Neural progenitor cell (in vitro differentiated cells): ENCODE data around the gene SIPA1L3. TPM values are rescaled to one million over a fixed set of nuclear protein-coding genes. Genes with fewer than 3 reads are reported as not detected.

Experiments
- DNase-seq: peaks from one replicate; pipeline ENCODE4 v3.0.0-alpha.2; 2016; ENCODE audit warnings: low spot score
- H2AFZ ChIP-seq: fragments of 200-600 bp; sonication (generic); replicated peaks from 2 replicates; pipeline ENCODE4 v1.6.1; 2016; ENCODE audit warnings: antibody characterized with exemption
- H3F3A ChIP-seq: fragments of 200-600 bp; sonication (generic); 2 replicates; pipeline ENCODE4 v1.6.1; 2016; ENCODE audit warnings: antibody characterized with exemption, low read depth
- H3K27ac ChIP-seq: fragments of 200-600 bp; sonication (generic); 2 replicates; pipeline ENCODE4 v1.5.1; 2016; ENCODE audit warnings: mild to moderate bottlenecking
- H3K27me3 ChIP-seq: fragments of 200-600 bp; sonication (generic); 2 replicates; pipeline ENCODE4 v1.6.1; 2016; ENCODE audit warnings: mild to moderate bottlenecking, moderate library complexity
- H3K36me3 ChIP-seq: fragments of 200-600 bp; sonication (generic); 2 replicates; pipeline ENCODE4 v1.5.1; 2016
- H3K4me1 ChIP-seq: fragments of 200-600 bp; sonication (generic); 2 replicates; pipeline ENCODE4 v1.6.1; 2016; ENCODE audit warnings: mixed run types
- H3K4me2 ChIP-seq: fragments of 200-600 bp; sonication (generic); 2 replicates; pipeline ENCODE4 v1.6.1; 2016
- H3K4me3 ChIP-seq: fragments of 200-600 bp; sonication (generic); 2 replicates; pipeline ENCODE4 v1.5.1; 2016
- H3K79me2 ChIP-seq: fragments of 200-600 bp; sonication (generic); 2 replicates; pipeline ENCODE4 v1.6.1; 2016; ENCODE audit warnings: low read depth
- H3K9ac ChIP-seq: fragments of 200-600 bp; sonication (generic); 2 replicates; pipeline ENCODE4 v1.6.1; 2016
- H3K9me3 ChIP-seq: fragments of 200-600 bp; sonication (generic); 2 replicates; pipeline ENCODE4 v1.5.1; 2016; ENCODE audit warnings: low read depth
- H4K20me1 ChIP-seq: fragments of 200-600 bp; sonication (generic); 2 replicates; pipeline ENCODE4 v1.6.1; 2016; ENCODE audit warnings: low read depth
- H3K27ac Mint-ChIP-seq: 3 replicates; pipeline ENCODE4 v1.8.0; 2021; ENCODE audit warnings: mixed read lengths
- H3K27me3 Mint-ChIP-seq: 2 replicates; pipeline ENCODE4 v1.8.0; 2022; ENCODE audit warnings: low read depth, mild to moderate bottlenecking, inconsistent platforms, moderate library complexity, mixed read lengths; ENCODE audit not compliant: insufficient read depth
- H3K36me3 Mint-ChIP-seq: 3 replicates; pipeline ENCODE4 v1.8.0; 2021; ENCODE audit warnings: mixed read lengths
- H3K4me1 Mint-ChIP-seq: 3 replicates; pipeline ENCODE4 v1.8.0; 2021; ENCODE audit warnings: mixed read lengths
- H3K4me3 Mint-ChIP-seq: 3 replicates; pipeline ENCODE4 v1.8.0; 2021; ENCODE audit warnings: mild to moderate bottlenecking, moderate library complexity, mixed read lengths
- H3K9me3 Mint-ChIP-seq: 3 replicates; pipeline ENCODE4 v1.8.0; 2020; ENCODE audit warnings: mixed read lengths
- EZH2 ChIP-seq: fragments of 200-600 bp; sonication (generic); IDR thresholded peaks from 2 replicates; pipeline ENCODE4 v1.6.1; 2017; ENCODE audit warnings: antibody characterized with exemption, mild to moderate bottlenecking, moderate library complexity
- EZH2phosphoT487 ChIP-seq: fragments of 200-600 bp; sonication (generic); IDR thresholded peaks from 2 replicates; pipeline ENCODE4 v1.6.1; 2017; ENCODE audit warnings: antibody characterized with exemption
- total RNA-seq: library from RNA; depleted of rRNA; stranded (reverse); fragments of >200 nt; gene quantifications from 2 replicates; pipeline ENCODE4 v1.2.3, GENCODE V29; 2015; ENCODE audit warnings: low replicate concordance
- TF ChIP-seq, protein P1 (sequence below): fragments of 200-600 bp; sonication (generic); IDR thresholded peaks from 2 replicates; pipeline ENCODE4 v1.5.1; 2017; ENCODE audit warnings: antibody characterized with exemption, mild to moderate bottlenecking

The SIPA1L3 gene
- total RNA-seq, 1 donor from 2014 or later, result 19.2 TPM

DNA sequence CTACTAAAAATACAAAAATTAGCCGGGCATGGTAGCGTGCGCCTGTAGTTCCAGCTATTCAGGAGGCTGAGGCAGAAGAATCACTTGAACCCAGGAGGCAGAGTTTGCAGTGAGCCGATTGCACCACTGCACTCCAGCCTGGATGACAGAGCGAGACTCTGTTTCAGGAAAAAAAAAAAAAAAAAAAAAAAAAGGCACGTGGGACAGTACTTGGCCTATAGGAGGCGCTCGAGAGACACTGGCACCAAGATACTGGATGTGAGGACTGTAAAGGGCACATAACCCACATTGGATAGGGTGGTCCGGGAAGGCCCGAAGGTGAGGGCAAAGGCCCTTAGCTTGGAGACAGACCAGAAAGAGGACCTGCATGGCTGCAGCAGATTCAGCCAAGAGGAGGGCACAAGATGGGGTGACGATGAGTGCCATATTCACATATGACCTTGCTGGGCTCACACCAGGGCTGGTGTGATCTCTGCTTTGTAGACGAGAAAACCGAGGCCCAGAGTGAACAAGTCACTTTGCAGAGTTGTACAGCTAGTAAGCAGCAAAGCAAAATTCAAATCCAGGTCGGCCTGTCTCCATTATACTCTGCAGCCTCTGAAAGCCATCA lies 227.6 kb downstream of the SIPA1L3 start:
- Histone ChIP-seq H3F3A (no peaks in the 10 kb centered on the region), H3K4me2 (no peak overlapping the region), H3K27me3 (no peaks in the 10 kb centered on the region), H3K4me3 (no peak overlapping the region), H3K9ac (no peak overlapping the region), H3K4me1 (no peaks in the 10 kb centered on the region), H3K79me2 (no peaks in the 10 kb centered on the region), H3K27ac (no peak overlapping the region), H3K36me3 (no peaks in the 10 kb centered on the region), H2AFZ (no peak overlapping the region), H3K9me3 (no peaks in the 10 kb centered on the region), H4K20me1 (no peaks in the 10 kb centered on the region)
- peak; percentile 78 for DNase-seq
- peaks cover 2% of the 10 kb centered on the region for H3K27me3 Mint-ChIP-seq
- H3K36me3 Mint-ChIP-seq, result peaks cover 11% of the 10 kb centered on the region
- H3K27ac Mint-ChIP-seq, result peak overlapping the region; percentile 50
- H3K4me1 Mint-ChIP-seq, result peaks cover 4% of the 10 kb centered on the region
- TF ChIP-seq EZH2phosphoT487, result no peak
- TF ChIP-seq, protein P1, sequence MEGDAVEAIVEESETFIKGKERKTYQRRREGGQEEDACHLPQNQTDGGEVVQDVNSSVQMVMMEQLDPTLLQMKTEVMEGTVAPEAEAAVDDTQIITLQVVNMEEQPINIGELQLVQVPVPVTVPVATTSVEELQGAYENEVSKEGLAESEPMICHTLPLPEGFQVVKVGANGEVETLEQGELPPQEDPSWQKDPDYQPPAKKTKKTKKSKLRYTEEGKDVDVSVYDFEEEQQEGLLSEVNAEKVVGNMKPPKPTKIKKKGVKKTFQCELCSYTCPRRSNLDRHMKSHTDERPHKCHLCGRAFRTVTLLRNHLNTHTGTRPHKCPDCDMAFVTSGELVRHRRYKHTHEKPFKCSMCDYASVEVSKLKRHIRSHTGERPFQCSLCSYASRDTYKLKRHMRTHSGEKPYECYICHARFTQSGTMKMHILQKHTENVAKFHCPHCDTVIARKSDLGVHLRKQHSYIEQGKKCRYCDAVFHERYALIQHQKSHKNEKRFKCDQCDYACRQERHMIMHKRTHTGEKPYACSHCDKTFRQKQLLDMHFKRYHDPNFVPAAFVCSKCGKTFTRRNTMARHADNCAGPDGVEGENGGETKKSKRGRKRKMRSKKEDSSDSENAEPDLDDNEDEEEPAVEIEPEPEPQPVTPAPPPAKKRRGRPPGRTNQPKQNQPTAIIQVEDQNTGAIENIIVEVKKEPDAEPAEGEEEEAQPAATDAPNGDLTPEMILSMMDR, result peak; percentile 66
- H3K4me3 Mint-ChIP-seq, result peak overlapping the region; percentile 33
- H3K9me3 Mint-ChIP-seq, result no peaks in the 10 kb centered on the region

GRCh38 chr19:38135150-38135998 lies 228.4 kb downstream of the SIPA1L3 start:
- Mint-ChIP-seq H3K27me3 (peaks cover 2% of the 10 kb centered on the region), H3K9me3 (no peaks in the 10 kb centered on the region), H3K4me1 (peaks cover 4% of the 10 kb centered on the region), H3K4me3 (no peak overlapping the region), H3K36me3 (peaks cover 11% of the 10 kb centered on the region), H3K27ac (no peak overlapping the region)
- Histone ChIP-seq H3K4me1 (no peaks in the 10 kb centered on the region), H3K27me3 (no peaks in the 10 kb centered on the region), H3K79me2 (no peaks in the 10 kb centered on the region), H4K20me1 (no peaks in the 10 kb centered on the region), H2AFZ (no peak overlapping the region), H3F3A (no peaks in the 10 kb centered on the region), H3K9ac (no peak overlapping the region), H3K27ac (no peak overlapping the region), H3K4me2 (no peak overlapping the region), H3K9me3 (no peaks in the 10 kb centered on the region), H3K4me3 (no peak overlapping the region), H3K36me3 (no peaks in the 10 kb centered on the region)
- DNase-seq, result peak; percentile 26
- no peak for TF ChIP-seq EZH2phosphoT487

DNA sequence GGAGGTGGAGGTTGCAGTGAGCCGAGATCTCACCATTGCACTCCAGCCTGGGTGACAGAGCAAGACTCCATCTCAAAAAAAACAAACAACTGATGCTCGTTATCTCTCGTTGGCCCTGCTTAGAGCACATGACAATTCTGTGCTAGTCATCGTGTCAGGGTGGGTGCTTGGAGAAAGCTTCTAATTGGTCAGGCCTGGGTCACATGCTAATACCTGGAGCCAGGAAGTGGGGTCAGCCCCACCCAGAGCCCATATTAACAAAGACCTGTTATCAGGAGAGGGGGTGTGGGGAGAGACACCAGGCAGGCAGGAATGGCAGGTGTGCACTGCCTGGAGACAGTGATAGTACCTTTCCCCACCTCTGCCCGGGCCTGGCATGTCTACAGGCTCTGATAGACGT lies 232.1 kb downstream of the SIPA1L3 start:
- Histone ChIP-seq H3K4me3 (no peak overlapping the region), H3F3A (peaks cover 12% of the 10 kb centered on the region), H4K20me1 (peaks cover 12% of the 10 kb centered on the region), H3K9me3 (no peaks in the 10 kb centered on the region), H3K9ac (no peak overlapping the region), H3K27me3 (no peaks in the 10 kb centered on the region), H3K27ac (no peak overlapping the region), H3K4me1 (no peaks in the 10 kb centered on the region), H2AFZ (no peak overlapping the region), H3K36me3 (no peaks in the 10 kb centered on the region), H3K4me2 (no peak overlapping the region), H3K79me2 (no peaks in the 10 kb centered on the region)
- H3K9me3 Mint-ChIP-seq, result no peaks in the 10 kb centered on the region
- H3K36me3 Mint-ChIP-seq, result peaks cover 5% of the 10 kb centered on the region
- H3K27me3 Mint-ChIP-seq, result no peaks in the 10 kb centered on the region
- H3K27ac Mint-ChIP-seq, result no peak overlapping the region
- H3K4me3 Mint-ChIP-seq, result no peak overlapping the region
- TF ChIP-seq EZH2 (no peak), EZH2phosphoT487 (no peak)
- TF ChIP-seq, protein P1, result no peak
- DNase-seq, result no peak
- peaks cover 14% of the 10 kb centered on the region for H3K4me1 Mint-ChIP-seq

- DNase-seq, result no peak
- Mint-ChIP-seq H3K4me1 (peaks cover 10% of the 10 kb centered on the region), H3K27ac (no peak overlapping the region), H3K9me3 (no peaks in the 10 kb centered on the region), H3K36me3 (peaks cover 9% of the 10 kb centered on the region), H3K27me3 (peaks cover 2% of the 10 kb centered on the region), H3K4me3 (no peak overlapping the region)
- Histone ChIP-seq H3K36me3 (no peaks in the 10 kb centered on the region), H3K4me3 (no peak overlapping the region), H3K9me3 (no peaks in the 10 kb centered on the region), H3K79me2 (no peaks in the 10 kb centered on the region), H4K20me1 (peaks cover 12% of the 10 kb centered on the region), H2AFZ (no peak overlapping the region), H3K4me1 (no peaks in the 10 kb centered on the region), H3K4me2 (no peak overlapping the region), H3K9ac (no peak overlapping the region), H3K27ac (no peak overlapping the region), H3K27me3 (no peaks in the 10 kb centered on the region), H3F3A (peaks cover 12% of the 10 kb centered on the region)
- TF ChIP-seq, protein P1, result no peak
- no peak for TF ChIP-seq EZH2
- no peak for TF ChIP-seq EZH2phosphoT487
These were observed 234.1 kb downstream of the SIPA1L3 start for GRCh38 chr19:38141108-38141507.
